ENCODE results near the gene BOC. TPM values are rescaled to one million over a fixed set of nuclear protein-coding genes. Genes with fewer than 3 reads are reported as not detected.

BOC gene
- total RNA-seq, 1 donor, result 22.8 TPM

- Histone ChIP-seq H3K79me2 (ENCODE audit: insufficient read depth, low read length) (no peaks in the 10 kb centered on the region), H3K27me3 (ENCODE audit: insufficient read depth, low read length) (no peaks in the 10 kb centered on the region), H4K20me1 (ENCODE audit: insufficient read depth, low read length) (no peaks in the 10 kb centered on the region), H3K4me3 (ENCODE audit: insufficient read depth, low read length) (no peak overlapping the region), H3K27ac (ENCODE audit: low read depth, low read length) (no peak overlapping the region), H2AFZ (ENCODE audit: low read length) (no peak overlapping the region), H3K9me3 (ENCODE audit: low read depth, low read length) (no peaks in the 10 kb centered on the region), H3K4me2 (ENCODE audit: insufficient read depth, low read length) (no peak overlapping the region), H3K36me3 (ENCODE audit: insufficient read depth, low read length) (peaks cover 7% of the 10 kb centered on the region), H3K4me1 (ENCODE audit: insufficient read depth, low read length) (peaks cover 6% of the 10 kb centered on the region)
- DNase-seq (ENCODE audit: insufficient read length, low spot score, missing footprints), result no peak
- TF ChIP-seq, protein P1, sequence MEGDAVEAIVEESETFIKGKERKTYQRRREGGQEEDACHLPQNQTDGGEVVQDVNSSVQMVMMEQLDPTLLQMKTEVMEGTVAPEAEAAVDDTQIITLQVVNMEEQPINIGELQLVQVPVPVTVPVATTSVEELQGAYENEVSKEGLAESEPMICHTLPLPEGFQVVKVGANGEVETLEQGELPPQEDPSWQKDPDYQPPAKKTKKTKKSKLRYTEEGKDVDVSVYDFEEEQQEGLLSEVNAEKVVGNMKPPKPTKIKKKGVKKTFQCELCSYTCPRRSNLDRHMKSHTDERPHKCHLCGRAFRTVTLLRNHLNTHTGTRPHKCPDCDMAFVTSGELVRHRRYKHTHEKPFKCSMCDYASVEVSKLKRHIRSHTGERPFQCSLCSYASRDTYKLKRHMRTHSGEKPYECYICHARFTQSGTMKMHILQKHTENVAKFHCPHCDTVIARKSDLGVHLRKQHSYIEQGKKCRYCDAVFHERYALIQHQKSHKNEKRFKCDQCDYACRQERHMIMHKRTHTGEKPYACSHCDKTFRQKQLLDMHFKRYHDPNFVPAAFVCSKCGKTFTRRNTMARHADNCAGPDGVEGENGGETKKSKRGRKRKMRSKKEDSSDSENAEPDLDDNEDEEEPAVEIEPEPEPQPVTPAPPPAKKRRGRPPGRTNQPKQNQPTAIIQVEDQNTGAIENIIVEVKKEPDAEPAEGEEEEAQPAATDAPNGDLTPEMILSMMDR (IDR thresholded peaks at IDR 0.05; ENCODE audit: extremely low read depth, low read depth, low read length), result no peak
Observed at GRCh38 chr3:113254171-113254947, 43.0 kb downstream of the BOC start.

GRCh38 chr3:113255100-113255853 lies 43.9 kb downstream of the BOC start:
- H3K4me1 ChIP-seq (ENCODE audit: insufficient read depth, low read length), result no peaks in the 10 kb centered on the region
- no peak overlapping the region for H3K27ac ChIP-seq (ENCODE audit: low read depth, low read length)
- H3K27me3 ChIP-seq (ENCODE audit: insufficient read depth, low read length), result no peaks in the 10 kb centered on the region
- TF ChIP-seq, protein P1 (IDR thresholded peaks at IDR 0.05; ENCODE audit: extremely low read depth, low read depth, low read length), result no peak
- no peaks in the 10 kb centered on the region for H3K9me3 ChIP-seq (ENCODE audit: low read depth, low read length)
- no peaks in the 10 kb centered on the region for H3K79me2 ChIP-seq (ENCODE audit: insufficient read depth, low read length)
- peaks cover 6% of the 10 kb centered on the region for H3K36me3 ChIP-seq (ENCODE audit: insufficient read depth, low read length)
- H2AFZ ChIP-seq (ENCODE audit: low read length), result no peak overlapping the region
- no peak overlapping the region for H3K4me3 ChIP-seq (ENCODE audit: insufficient read depth, low read length)
- H4K20me1 ChIP-seq (ENCODE audit: insufficient read depth, low read length), result no peaks in the 10 kb centered on the region
- H3K4me2 ChIP-seq (ENCODE audit: insufficient read depth, low read length), result no peak overlapping the region
- DNase-seq (ENCODE audit: insufficient read length, low spot score, missing footprints), result no peak

DNA sequence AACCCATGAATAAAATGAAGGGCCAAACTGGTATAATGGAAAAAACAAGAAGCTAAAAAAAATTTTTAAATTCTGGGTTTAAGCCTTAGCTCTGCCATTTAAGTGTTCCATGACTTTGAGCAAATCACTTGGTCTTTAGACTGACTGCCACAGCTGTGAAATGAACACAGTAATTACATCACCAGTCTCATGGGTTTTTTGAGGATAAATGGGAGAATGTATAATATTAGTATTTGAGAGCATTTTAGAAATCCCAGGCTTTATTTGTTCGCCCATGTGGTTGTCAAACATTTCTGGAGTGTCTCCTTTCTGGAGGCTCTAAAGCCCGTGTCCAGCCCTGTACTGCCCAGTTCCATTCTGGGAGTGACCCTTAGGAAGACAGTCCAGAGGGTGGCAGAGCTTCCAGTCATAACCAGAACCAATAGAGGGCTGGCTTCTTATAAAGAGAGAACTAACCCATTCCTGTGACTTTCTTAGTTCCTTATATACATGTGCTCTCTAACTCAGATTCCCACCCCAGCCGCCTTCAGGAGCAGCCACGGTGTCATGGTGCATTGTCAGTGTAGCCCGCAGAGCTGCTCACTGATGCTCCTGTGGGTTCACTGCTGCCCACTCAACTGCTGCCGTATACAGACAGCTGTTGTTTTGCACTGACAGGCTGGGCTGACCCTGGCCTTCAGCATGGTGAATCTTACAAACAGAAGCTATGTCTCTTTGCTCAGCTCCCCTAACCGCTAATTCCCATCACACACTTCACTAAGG lies 44.7 kb downstream of the BOC start:
- Histone ChIP-seq H3K9me3 (ENCODE audit: low read depth, low read length) (no peaks in the 10 kb centered on the region), H3K27me3 (ENCODE audit: insufficient read depth, low read length) (no peaks in the 10 kb centered on the region), H3K79me2 (ENCODE audit: insufficient read depth, low read length) (no peaks in the 10 kb centered on the region), H3K36me3 (ENCODE audit: insufficient read depth, low read length) (no peaks in the 10 kb centered on the region), H2AFZ (ENCODE audit: low read length) (no peak overlapping the region), H4K20me1 (ENCODE audit: insufficient read depth, low read length) (no peaks in the 10 kb centered on the region), H3K4me3 (ENCODE audit: insufficient read depth, low read length) (no peak overlapping the region), H3K27ac (ENCODE audit: low read depth, low read length) (no peak overlapping the region), H3K4me1 (ENCODE audit: insufficient read depth, low read length) (no peaks in the 10 kb centered on the region), H3K4me2 (ENCODE audit: insufficient read depth, low read length) (no peak overlapping the region)
- TF ChIP-seq, protein P1 (IDR thresholded peaks at IDR 0.05; ENCODE audit: extremely low read depth, low read depth, low read length), result no peak
- no peak for DNase-seq (ENCODE audit: insufficient read length, low spot score, missing footprints)

Measured in osteoblast (primary cell).